HEK293T (cell line): ENCODE measurements around the gene ADAMTS17.

Experiments used
- CTBP1 ChIP-seq: fragments of 450-650 bp; IDR thresholded peaks from 2 replicates; pipeline ENCODE4 v1.6.1; 2016; ENCODE audit warnings: borderline replicate concordance
- ELF4 ChIP-seq: fragments of 450-650 bp; IDR thresholded peaks from 2 replicates; pipeline ENCODE4 v1.6.1; 2017; ENCODE audit warnings: antibody characterized with exemption
- FOXA1 ChIP-seq: fragments of 450-650 bp; IDR thresholded peaks from 2 replicates; pipeline ENCODE4 v1.6.1; 2016; ENCODE audit warnings: mild to moderate bottlenecking
- FOXK2 ChIP-seq: fragments of 450-650 bp; IDR thresholded peaks from 2 replicates; pipeline ENCODE4 v1.6.1; 2016; ENCODE audit warnings: mild to moderate bottlenecking
- FOXM1 ChIP-seq: fragments of 450-650 bp; IDR thresholded peaks from 2 replicates; pipeline ENCODE4 v1.6.1; 2017; ENCODE audit warnings: mild to moderate bottlenecking, borderline replicate concordance
- SUZ12 ChIP-seq: fragments of 450-650 bp; IDR thresholded peaks from 2 replicates; pipeline ENCODE4 v1.6.1; 2016; ENCODE audit warnings: mild to moderate bottlenecking
- TARDBP ChIP-seq: fragments of 450-650 bp; IDR thresholded peaks from 2 replicates; pipeline ENCODE4 v1.6.1; 2016

GRCh38 chr15:100049936-100050876, 291.6 kb downstream of the ADAMTS17 start:
- no peak for TF ChIP-seq FOXA1
- TF ChIP-seq TARDBP = no peak
- no peak for TF ChIP-seq CTBP1
- no peak for TF ChIP-seq SUZ12
- no peak for TF ChIP-seq ELF4
- no peak for TF ChIP-seq FOXM1
- no peak for TF ChIP-seq FOXK2
